ENCODE data around the gene IL25. TPM values are rescaled to one million over a fixed set of nuclear protein-coding genes. Genes with fewer than 3 reads are reported as not detected.
"Not testable (repeated sequence)": the region's sequence is repeated elsewhere in the genome, so short reads cannot be mapped to it uniquely, and the experiment has no call there.

The IL25 gene
- polyA plus RNA-seq (2013, experiment 1 of 4) = not detected
- not detected for polyA plus RNA-seq (2013, experiment 2 of 4)
- not detected for polyA plus RNA-seq (2013, experiment 3 of 4)
- not detected for polyA plus RNA-seq (2013, experiment 4 of 4)

DNA sequence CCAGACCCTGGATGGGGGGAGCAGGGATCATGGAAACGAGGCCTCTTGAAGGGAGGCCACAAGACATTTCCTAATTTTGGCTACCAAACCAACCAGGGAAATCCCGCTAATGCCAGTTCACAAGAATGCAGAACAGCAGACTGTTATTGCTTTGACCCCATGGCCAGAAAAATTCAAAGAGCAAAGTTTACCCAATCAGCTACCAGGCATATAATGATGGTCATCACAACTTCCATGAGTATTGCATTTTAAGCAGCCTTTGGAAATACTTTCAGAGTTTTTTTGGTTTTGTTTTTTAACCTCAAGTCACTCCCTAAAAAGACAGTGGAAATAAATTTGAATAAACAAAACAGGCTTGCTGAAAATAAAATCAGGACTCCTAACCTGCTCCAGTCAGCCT, at the start of gene IL25:
IL25 (plus strand) TSS at position 301 of the 400 bp plus-strand sequence.
- 81 to 87% methylated on average over 2 of the region's 2 CpGs for WGBS, 2 experiments
- Histone ChIP-seq H3K27me3 (ENCODE audit: control insufficient read depth, insufficient read depth, low read length, poor library complexity, severe bottlenecking) (no peaks in the 10 kb centered on the region), H3K27ac (ENCODE audit: insufficient read depth, low read depth, low read length, poor library complexity, severe bottlenecking) (no peak within 1 kb of the TSS), H3K36me3 (ENCODE audit: control insufficient read depth, insufficient read depth, low read length) (no peaks in the 10 kb centered on the region), H3K4me1 (ENCODE audit: control insufficient read depth, insufficient read depth, low read length) (peaks cover 14% of the 10 kb centered on the region), H3K4me3 (ENCODE audit: insufficient read depth, low read depth, low read length) (no peak within 1 kb of the TSS), H3K9me3 (ENCODE audit: control insufficient read depth, low read length) (no peaks in the 10 kb centered on the region)

DNA sequence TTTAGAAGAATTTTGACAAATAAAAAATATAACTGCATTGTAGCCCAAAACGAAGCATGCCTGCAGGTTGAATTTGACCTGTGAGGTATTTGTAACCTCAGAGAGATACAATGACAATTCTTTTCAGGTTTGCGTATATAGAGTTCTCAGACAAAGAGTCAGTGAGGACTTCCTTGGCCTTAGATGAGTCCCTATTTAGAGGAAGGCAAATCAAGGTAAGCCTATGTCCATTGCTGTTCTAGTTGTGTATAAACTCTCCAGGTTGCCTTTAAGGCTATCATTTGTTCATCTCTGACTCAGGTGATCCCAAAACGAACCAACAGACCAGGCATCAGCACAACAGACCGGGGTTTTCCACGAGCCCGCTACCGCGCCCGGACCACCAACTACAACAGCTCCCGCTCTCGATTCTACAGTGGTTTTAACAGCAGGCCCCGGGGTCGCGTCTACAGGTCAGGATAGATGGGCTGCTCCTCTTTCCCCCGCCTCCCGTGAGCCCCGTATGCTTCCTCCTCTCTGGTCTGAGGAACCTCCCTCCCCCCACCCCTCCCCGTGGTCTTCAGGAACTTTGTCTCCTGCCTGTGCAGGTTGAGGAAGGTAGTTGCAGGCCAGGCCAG, 48.7 kb upstream of the IL25 start:
- Histone ChIP-seq H3K27ac (ENCODE audit: insufficient read depth, low read depth, low read length, poor library complexity, severe bottlenecking) (no peak overlapping the region), H3K27me3 (ENCODE audit: control insufficient read depth, insufficient read depth, low read length, poor library complexity, severe bottlenecking) (no peaks in the 10 kb centered on the region), H3K4me1 (ENCODE audit: control insufficient read depth, insufficient read depth, low read length) (peaks cover 9% of the 10 kb centered on the region), H3K9me3 (ENCODE audit: control insufficient read depth, low read length) (no peaks in the 10 kb centered on the region), H3K4me3 (ENCODE audit: insufficient read depth, low read depth, low read length) (no peak overlapping the region), H3K36me3 (ENCODE audit: control insufficient read depth, insufficient read depth, low read length) (peaks cover 26% of the 10 kb centered on the region)
- WGBS, 2 experiments = 94 to 97% methylated on average over 17 to 18 of the region's 18 CpGs

DNA sequence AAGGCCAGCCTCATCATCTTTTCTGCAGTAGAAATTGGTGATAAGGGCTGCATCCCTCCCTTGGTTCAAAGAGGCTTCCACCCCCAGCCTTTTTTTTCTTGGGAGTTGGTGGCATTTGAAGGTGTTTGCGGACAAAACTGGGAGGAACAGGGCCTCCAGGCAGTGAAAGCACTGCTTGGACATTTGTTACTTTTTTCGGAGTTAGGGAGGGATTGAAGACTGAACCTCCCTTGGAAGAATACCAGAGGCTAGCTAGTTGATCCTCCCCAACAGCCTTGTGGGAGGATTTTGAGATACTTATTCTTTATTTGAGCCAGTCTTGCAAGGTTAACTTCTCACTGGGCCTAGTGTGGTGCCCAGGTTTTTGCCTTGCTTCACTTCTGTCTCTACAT, 48.2 kb upstream of the IL25 start:
- H3K27ac ChIP-seq (ENCODE audit: insufficient read depth, low read depth, low read length, poor library complexity, severe bottlenecking) = no peak overlapping the region
- WGBS, 2 experiments = 89 to 98% methylated on average over 2 of the region's 2 CpGs
- peaks cover 26% of the 10 kb centered on the region for H3K36me3 ChIP-seq (ENCODE audit: control insufficient read depth, insufficient read depth, low read length)
- no peaks in the 10 kb centered on the region for H3K27me3 ChIP-seq (ENCODE audit: control insufficient read depth, insufficient read depth, low read length, poor library complexity, severe bottlenecking)
- no peaks in the 10 kb centered on the region for H3K9me3 ChIP-seq (ENCODE audit: control insufficient read depth, low read length)
- no peak overlapping the region for H3K4me3 ChIP-seq (ENCODE audit: insufficient read depth, low read depth, low read length)
- H3K4me1 ChIP-seq (ENCODE audit: control insufficient read depth, insufficient read depth, low read length) = peaks cover 9% of the 10 kb centered on the region

DNA sequence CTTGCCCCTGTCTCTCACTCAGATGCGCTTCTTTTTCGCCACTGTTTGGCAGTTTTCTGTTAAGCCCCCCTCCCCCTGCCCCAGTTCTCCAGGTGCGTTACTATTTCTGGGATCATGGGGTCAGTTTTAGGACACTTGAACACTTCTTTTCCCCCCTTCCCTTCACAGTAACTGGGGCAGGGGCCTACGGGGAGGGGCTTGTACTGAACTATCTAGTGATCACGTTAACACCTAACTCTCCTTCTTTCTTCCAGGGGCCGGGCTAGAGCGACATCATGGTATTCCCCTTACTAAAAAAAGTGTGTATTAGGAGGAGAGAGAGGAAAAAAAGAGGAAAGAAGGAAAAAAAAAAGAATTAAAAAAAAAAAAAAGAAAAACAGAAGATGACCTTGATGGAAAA, 47.6 kb upstream of the IL25 start:
- WGBS, 2 experiments = 94 to 96% methylated on average over 4 to 6 of the region's 7 CpGs
- Histone ChIP-seq H3K4me1 (ENCODE audit: control insufficient read depth, insufficient read depth, low read length) (peaks cover 8% of the 10 kb centered on the region), H3K4me3 (ENCODE audit: insufficient read depth, low read depth, low read length) (no peak overlapping the region), H3K9me3 (ENCODE audit: control insufficient read depth, low read length) (no peaks in the 10 kb centered on the region), H3K36me3 (ENCODE audit: control insufficient read depth, insufficient read depth, low read length) (peaks cover 26% of the 10 kb centered on the region), H3K27me3 (ENCODE audit: control insufficient read depth, insufficient read depth, low read length, poor library complexity, severe bottlenecking) (no peaks in the 10 kb centered on the region), H3K27ac (ENCODE audit: insufficient read depth, low read depth, low read length, poor library complexity, severe bottlenecking) (no peak overlapping the region)

DNA sequence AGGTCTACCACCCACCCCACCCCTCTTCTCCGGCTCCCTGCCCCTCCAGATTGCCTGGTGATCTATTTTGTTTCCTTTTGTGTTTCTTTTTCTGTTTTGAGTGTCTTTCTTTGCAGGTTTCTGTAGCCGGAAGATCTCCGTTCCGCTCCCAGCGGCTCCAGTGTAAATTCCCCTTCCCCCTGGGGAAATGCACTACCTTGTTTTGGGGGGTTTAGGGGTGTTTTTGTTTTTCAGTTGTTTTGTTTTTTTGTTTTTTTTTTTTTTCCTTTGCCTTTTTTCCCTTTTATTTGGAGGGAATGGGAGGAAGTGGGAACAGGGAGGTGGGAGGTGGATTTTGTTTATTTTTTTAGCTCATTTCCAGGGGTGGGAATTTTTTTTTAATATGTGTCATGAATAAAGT, 46.9 kb upstream of the IL25 start:
- not testable (repeated sequence) for H3K9me3 ChIP-seq (ENCODE audit: control insufficient read depth, low read length); H3K4me1 ChIP-seq (ENCODE audit: control insufficient read depth, insufficient read depth, low read length); H3K4me3 ChIP-seq (ENCODE audit: insufficient read depth, low read depth, low read length); H3K27me3 ChIP-seq (ENCODE audit: control insufficient read depth, insufficient read depth, low read length, poor library complexity, severe bottlenecking); H3K27ac ChIP-seq (ENCODE audit: insufficient read depth, low read depth, low read length, poor library complexity, severe bottlenecking)
- WGBS, 2 experiments = 96 to 100% methylated on average over 4 of the region's 5 CpGs
- peaks cover 26% of the 10 kb centered on the region for H3K36me3 ChIP-seq (ENCODE audit: control insufficient read depth, insufficient read depth, low read length)

DNA sequence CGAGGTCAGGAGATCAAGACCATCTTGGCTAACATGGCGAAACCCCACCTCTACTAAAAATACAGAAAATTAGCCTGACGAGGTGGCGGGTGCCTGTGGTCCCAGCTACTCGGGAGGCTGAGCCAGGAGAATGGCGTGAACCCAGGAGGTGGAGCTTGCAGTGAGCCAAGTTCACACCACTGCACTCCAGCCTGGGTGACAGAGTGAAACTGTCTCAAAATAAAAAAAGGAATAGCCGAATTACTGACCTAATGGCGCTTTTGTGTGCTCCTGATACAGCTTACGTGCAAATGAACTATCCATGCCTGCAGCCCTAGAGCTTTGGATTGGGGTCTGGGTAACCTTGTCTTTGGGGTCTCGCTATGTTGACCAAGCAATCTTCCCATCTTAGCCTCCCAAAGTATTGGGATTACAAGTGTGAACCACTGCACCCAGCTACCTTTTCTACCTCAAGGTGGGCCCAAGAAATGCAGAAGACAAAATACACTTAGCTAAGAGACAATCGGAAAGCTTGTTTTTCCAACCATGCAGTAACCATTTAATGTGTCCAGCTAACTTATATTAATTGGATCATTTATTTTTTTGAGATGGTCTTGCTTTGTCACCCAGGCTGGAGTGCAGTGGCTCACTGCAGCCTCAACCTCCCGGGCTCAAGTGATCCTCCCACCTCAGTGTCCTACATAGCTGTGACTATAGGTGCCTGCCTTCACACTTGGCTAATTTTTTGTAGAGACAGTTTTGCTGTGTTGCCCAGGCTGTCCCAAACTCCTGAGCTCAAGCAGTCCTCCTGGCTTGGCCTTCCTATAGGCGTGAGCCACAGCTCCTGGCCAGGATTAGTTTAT, 45.9 kb upstream of the IL25 start:
- no peak overlapping the region for H3K4me3 ChIP-seq (ENCODE audit: insufficient read depth, low read depth, low read length)
- H3K27ac ChIP-seq (ENCODE audit: insufficient read depth, low read depth, low read length, poor library complexity, severe bottlenecking) = no peak overlapping the region
- no peaks in the 10 kb centered on the region for H3K27me3 ChIP-seq (ENCODE audit: control insufficient read depth, insufficient read depth, low read length, poor library complexity, severe bottlenecking)
- WGBS, 2 experiments = 89 to 92% methylated on average over 13 of the region's 13 CpGs
- H3K9me3 ChIP-seq (ENCODE audit: control insufficient read depth, low read length) = no peaks in the 10 kb centered on the region
- peaks cover 4% of the 10 kb centered on the region for H3K4me1 ChIP-seq (ENCODE audit: control insufficient read depth, insufficient read depth, low read length)
- peaks cover 26% of the 10 kb centered on the region for H3K36me3 ChIP-seq (ENCODE audit: control insufficient read depth, insufficient read depth, low read length)

DNA sequence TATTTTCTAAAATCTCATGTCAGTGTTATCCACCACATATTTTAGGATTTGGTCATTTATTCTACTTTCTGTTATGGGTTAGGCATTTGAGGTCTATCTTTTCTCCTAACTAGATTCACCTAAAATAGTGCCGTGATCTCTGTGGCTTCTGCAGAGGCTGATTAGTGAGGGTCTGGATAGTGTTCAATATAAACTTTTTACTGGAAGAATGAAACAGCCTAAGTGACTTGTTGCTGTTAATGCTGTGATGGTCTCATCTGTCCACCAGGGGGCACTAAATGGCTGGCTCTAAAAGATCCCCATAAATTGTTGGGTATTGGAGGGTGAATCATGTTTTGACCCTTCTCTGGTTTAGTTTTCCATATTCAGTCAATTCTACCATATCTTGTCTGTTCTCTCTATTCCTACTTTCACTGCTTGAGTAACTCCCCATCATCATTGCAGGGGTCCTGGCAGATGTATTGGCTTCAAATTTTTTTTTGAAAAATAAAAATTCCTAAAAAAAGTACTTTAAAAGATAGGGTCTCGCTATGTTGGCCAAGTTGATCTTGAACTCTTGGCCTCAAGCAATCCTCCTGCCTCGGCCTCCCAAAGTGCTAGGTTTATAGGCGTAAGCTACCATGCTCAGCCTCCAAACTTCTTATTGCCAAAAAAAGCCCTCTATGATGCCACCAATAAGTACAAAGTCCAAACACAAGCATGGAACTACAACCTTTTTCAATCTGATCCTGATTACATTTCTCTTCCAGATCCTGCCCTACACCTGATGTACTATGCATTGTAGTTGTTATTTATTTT, 44.5 kb upstream of the IL25 start:
- H3K27ac ChIP-seq (ENCODE audit: insufficient read depth, low read depth, low read length, poor library complexity, severe bottlenecking) = no peak overlapping the region
- H3K4me3 ChIP-seq (ENCODE audit: insufficient read depth, low read depth, low read length) = no peak overlapping the region
- 53 to 55% methylated on average over 4 of the region's 4 CpGs for WGBS, 2 experiments
- no peaks in the 10 kb centered on the region for H3K9me3 ChIP-seq (ENCODE audit: control insufficient read depth, low read length)
- no peaks in the 10 kb centered on the region for H3K27me3 ChIP-seq (ENCODE audit: control insufficient read depth, insufficient read depth, low read length, poor library complexity, severe bottlenecking)
- H3K36me3 ChIP-seq (ENCODE audit: control insufficient read depth, insufficient read depth, low read length) = peaks cover 22% of the 10 kb centered on the region
- peaks cover 2% of the 10 kb centered on the region for H3K4me1 ChIP-seq (ENCODE audit: control insufficient read depth, insufficient read depth, low read length)

DNA sequence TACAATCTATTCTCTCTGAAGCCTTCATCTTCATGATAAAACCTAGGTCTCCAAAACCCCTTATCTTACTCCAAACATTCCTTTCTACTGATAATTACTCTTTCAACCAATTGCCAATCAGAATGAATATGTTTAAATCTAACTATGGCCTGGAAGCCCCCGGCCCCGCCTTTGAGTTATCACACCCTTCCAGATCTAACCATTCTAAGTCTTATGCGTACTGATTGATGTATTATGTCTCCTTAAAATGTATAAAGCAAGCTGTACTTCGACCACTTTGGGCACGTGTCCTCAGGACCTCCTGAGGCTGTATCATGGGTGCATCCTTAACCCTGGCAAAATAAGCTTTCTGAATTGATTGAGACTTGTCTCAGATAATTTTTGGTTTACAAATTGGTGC, 37.0 kb upstream of the IL25 start:
- H3K36me3 ChIP-seq (ENCODE audit: control insufficient read depth, insufficient read depth, low read length) = no peaks in the 10 kb centered on the region
- H3K27ac ChIP-seq (ENCODE audit: insufficient read depth, low read depth, low read length, poor library complexity, severe bottlenecking) = no peak overlapping the region
- H3K27me3 ChIP-seq (ENCODE audit: control insufficient read depth, insufficient read depth, low read length, poor library complexity, severe bottlenecking) = no peaks in the 10 kb centered on the region
- peaks cover 3% of the 10 kb centered on the region for H3K9me3 ChIP-seq (ENCODE audit: control insufficient read depth, low read length)
- H3K4me1 ChIP-seq (ENCODE audit: control insufficient read depth, insufficient read depth, low read length) = no peaks in the 10 kb centered on the region
- 95 to 96% methylated on average over 5 of the region's 5 CpGs for WGBS, 2 experiments
- no peak overlapping the region for H3K4me3 ChIP-seq (ENCODE audit: insufficient read depth, low read depth, low read length)

DNA sequence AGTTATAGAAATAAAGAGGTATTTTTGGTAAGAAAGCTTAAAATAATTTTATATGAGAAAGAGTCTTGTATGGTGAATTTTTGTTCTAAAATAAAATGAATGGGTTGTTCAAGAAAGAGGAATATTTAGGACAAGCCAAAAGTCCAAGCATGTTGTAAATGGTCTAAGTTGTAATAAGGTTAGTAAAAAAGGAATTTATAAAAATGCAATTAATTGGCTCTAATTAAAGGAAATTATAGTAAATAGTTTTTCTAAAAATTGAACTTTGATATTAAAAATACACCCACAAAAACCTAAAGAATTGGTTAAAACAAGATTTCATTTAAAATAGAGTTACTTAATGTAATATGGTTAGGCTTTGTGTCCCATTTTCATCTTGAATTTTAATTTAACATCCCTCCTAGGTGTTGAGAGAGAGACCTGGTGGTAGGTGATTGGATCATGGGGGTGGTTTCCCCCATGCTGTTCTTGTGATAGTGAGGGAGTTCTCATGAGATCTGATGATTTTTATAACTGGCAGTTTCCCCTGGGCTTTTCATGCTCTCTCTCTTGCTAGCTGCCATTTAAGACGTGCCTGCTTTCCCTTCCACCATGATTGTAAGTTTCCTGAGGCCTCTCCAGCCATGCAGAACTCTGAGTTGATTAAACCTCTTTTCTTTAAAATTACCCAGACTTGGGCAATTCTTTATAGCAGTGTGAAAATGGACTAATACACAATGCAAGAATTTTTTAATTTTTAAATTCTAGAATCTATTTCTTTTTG, 32.9 kb upstream of the IL25 start:
- H3K9me3 ChIP-seq (ENCODE audit: control insufficient read depth, low read length) = peaks cover 3% of the 10 kb centered on the region
- H3K4me1 ChIP-seq (ENCODE audit: control insufficient read depth, insufficient read depth, low read length) = no peaks in the 10 kb centered on the region
- H3K27me3 ChIP-seq (ENCODE audit: control insufficient read depth, insufficient read depth, low read length, poor library complexity, severe bottlenecking) = no peaks in the 10 kb centered on the region
- H3K36me3 ChIP-seq (ENCODE audit: control insufficient read depth, insufficient read depth, low read length) = no peaks in the 10 kb centered on the region
- WGBS, 2 experiments = 87 to 88% methylated on average over 1 of the region's 1 CpG
- no peak overlapping the region for H3K4me3 ChIP-seq (ENCODE audit: insufficient read depth, low read depth, low read length)
- H3K27ac ChIP-seq (ENCODE audit: insufficient read depth, low read depth, low read length, poor library complexity, severe bottlenecking) = no peak overlapping the region
